MCF 10A (cell line): ENCODE data around the gene C5orf63. TPM values are rescaled to one million over a fixed set of nuclear protein-coding genes. Genes with fewer than 3 reads are reported as not detected.

Source experiments
- BruUV-seq: library from RNA; stranded (reverse); fragments of 400-500 nt; replicated peaks from 2 replicates; lab custom pipeline; 2021; lab: Mats Ljungman, UMichigan
- CTCF ChIA-PET: fragments of 300-600 bp; sonication (Branson Sonifier 250); formaldehyde crosslinking; extraction: SDS; loops from one replicate; lab custom pipeline; 2021; ENCODE audit warnings: antibody characterized with exemption, inconsistent platforms; lab: Yijun Ruan, JAX
- POLR2A ChIA-PET: fragments of 300-600, 350-650 bp; sonication (Branson Sonifier 250); formaldehyde crosslinking; extraction: SDS; loops from one replicate; lab custom pipeline; 2020; ENCODE audit warnings: antibody characterized with exemption, inconsistent platforms; lab: Yijun Ruan, JAX
- DNase-seq: peaks from one replicate; pipeline ENCODE4 v3.0.0-alpha.2; 2018; ENCODE audit not compliant: unreplicated experiment
- H3K27ac Mint-ChIP-seq: one replicate; pipeline ENCODE4 v1.8.0; 2022; ENCODE audit warnings: mild to moderate bottlenecking, low read depth, mixed read lengths; ENCODE audit not compliant: unreplicated experiment
- H3K27me3 Mint-ChIP-seq: one replicate; pipeline ENCODE4 v1.8.0; 2022; ENCODE audit warnings: mixed read lengths; ENCODE audit not compliant: insufficient read depth, unreplicated experiment
- H3K36me3 Mint-ChIP-seq: one replicate; pipeline ENCODE4 v1.8.0; 2022; ENCODE audit warnings: mild to moderate bottlenecking, moderate library complexity, mixed read lengths; ENCODE audit not compliant: insufficient read depth, unreplicated experiment
- H3K4me1 Mint-ChIP-seq: one replicate; pipeline ENCODE4 v1.8.0; 2022; ENCODE audit warnings: mixed read lengths; ENCODE audit not compliant: insufficient read depth, unreplicated experiment
- H3K4me3 Mint-ChIP-seq: one replicate; pipeline ENCODE4 v1.8.0; 2022; ENCODE audit warnings: mild to moderate bottlenecking, moderate library complexity, mixed read lengths; ENCODE audit not compliant: unreplicated experiment
- H3K9me3 Mint-ChIP-seq: one replicate; pipeline ENCODE4 v1.8.0; 2022; ENCODE audit warnings: mixed read lengths; ENCODE audit not compliant: unreplicated experiment
- CTCF ChIP-seq: fragments of 200-600 bp; IDR thresholded peaks from one replicate; pipeline ENCODE4 v1.8.0; 2022; ENCODE audit warnings: antibody characterized with exemption, mild to moderate bottlenecking; ENCODE audit not compliant: unreplicated experiment
- intact Hi-C: fragments of 100-400 bp; cut with micrococcal nuclease; formaldehyde crosslinking; loops from 2 replicates; pipeline ENCODE4 v1.14.1; 2022
- total RNA-seq: library from RNA; stranded (reverse); gene quantifications from 2 replicates; pipeline ENCODE4 v1.2.3, GENCODE V29; 2022

The C5orf63 gene
- total RNA-seq, 1 experiment from 2014 or later, result 10.8 TPM

- intact Hi-C loops, result no loop called here
- Mint-ChIP-seq H3K36me3 (no peaks in the 10 kb centered on the region), H3K27ac (peak overlapping the region; percentile 70), H3K4me1 (peaks cover 20% of the 10 kb centered on the region), H3K9me3 (no peaks in the 10 kb centered on the region), H3K4me3 (no peak overlapping the region), H3K27me3 (no peaks in the 10 kb centered on the region)
- TF ChIP-seq CTCF, result no peak
- BruUV-seq, result no TSS peak
- POLR2A ChIA-PET, result interaction anchor here (0.6 to 3.2 kb wide), 7 partner anchors 14 to 822 kb away, joined by 3 to 13 read pairs (median 4); no protein-coding TSS in a partner anchor
- peak; percentile 48 for DNase-seq
- CTCF ChIA-PET, result interaction anchor here (0.6 kb wide), 1 partner anchor 301 kb away, joined by 3 read pairs; no protein-coding TSS in a partner anchor
Observed at GRCh38 chr5:127012916-127013315, 60.4 kb downstream of the C5orf63 start.

GRCh38 chr5:127011961-127012644 is 61.2 kb downstream of the C5orf63 start:
- peaks cover 20% of the 10 kb centered on the region for H3K4me1 Mint-ChIP-seq

GRCh38 chr5:127011153-127011552 is 62.1 kb downstream of the C5orf63 start:
- Mint-ChIP-seq H3K36me3 (no peaks in the 10 kb centered on the region), H3K4me3 (no peak overlapping the region), H3K4me1 (peaks cover 20% of the 10 kb centered on the region), H3K27me3 (no peaks in the 10 kb centered on the region), H3K9me3 (no peaks in the 10 kb centered on the region), H3K27ac (no peak overlapping the region)
- intact Hi-C loops, result loop anchor here (1.0 kb wide), 1 partner anchor 50 kb away; no protein-coding TSS in a partner anchor
- no peak for TF ChIP-seq CTCF
- POLR2A ChIA-PET, result interaction anchor here (0.7 to 3.2 kb wide), 6 partner anchors 18 to 245 kb away, joined by 3 to 13 read pairs (median 4); partner anchors contain the start of gene LMNB1
- CTCF ChIA-PET, result interaction anchor here (1.0 kb wide), 1 partner anchor 18 kb away, joined by 5 read pairs; no protein-coding TSS in a partner anchor
- no TSS peak for BruUV-seq
- peak; percentile 66 for DNase-seq

More at GRCh38 chr5:127011961-127012644, 61.2 kb downstream of the C5orf63 start:
- H3K27ac Mint-ChIP-seq, result no peak overlapping the region
- ChIA-PET POLR2A (interaction anchor here (0.6 to 3.2 kb wide), 10 partner anchors 14 to 821 kb away, joined by 3 to 13 read pairs (median 3); partner anchors contain the start of gene LMNB1), CTCF (no interaction called here)
- H3K9me3 Mint-ChIP-seq, result no peaks in the 10 kb centered on the region
- H3K4me3 Mint-ChIP-seq, result no peak overlapping the region
- no peaks in the 10 kb centered on the region for H3K36me3 Mint-ChIP-seq
- BruUV-seq, result no TSS peak
- TF ChIP-seq CTCF, result no peak
- no peak for DNase-seq
- H3K27me3 Mint-ChIP-seq, result no peaks in the 10 kb centered on the region
- intact Hi-C loops, result loop anchor here (1.0 kb wide), 1 partner anchor 51 kb away; no protein-coding TSS in a partner anchor

- no peaks in the 10 kb centered on the region for H3K27me3 Mint-ChIP-seq
- no peaks in the 10 kb centered on the region for H3K9me3 Mint-ChIP-seq
- TF ChIP-seq CTCF, result no peak
- POLR2A ChIA-PET, result interaction anchor here (0.7 to 1.5 kb wide), 3 partner anchors 19 to 41 kb away, joined by 3 to 6 read pairs (median 3); partner anchors contain the start of gene MARCHF3
- no peak overlapping the region for H3K27ac Mint-ChIP-seq
- H3K4me1 Mint-ChIP-seq, result peaks cover 20% of the 10 kb centered on the region
- BruUV-seq, result no TSS peak
- intact Hi-C loops, result no loop called here
- no peaks in the 10 kb centered on the region for H3K36me3 Mint-ChIP-seq
- no peak for DNase-seq
- no peak overlapping the region for H3K4me3 Mint-ChIP-seq
- CTCF ChIA-PET, result interaction anchor here (0.7 kb wide), 1 partner anchor 180 kb away, joined by 4 read pairs; no protein-coding TSS in a partner anchor
Observed at GRCh38 chr5:127010362-127010761, 62.9 kb downstream of the C5orf63 start.
